ENCODE results near the gene PLCB3.

GRCh38 chr11:64275031-64275800 lies 23.9 kb downstream of the PLCB3 start:
- TF ChIP-seq SP1 (IDR thresholded peaks at IDR 0.05), result no peak
- TF ChIP-seq LEF1 (IDR thresholded peaks at IDR 0.05; ENCODE audit: borderline replicate concordance), result no peak
- TF ChIP-seq ZNF384 (IDR thresholded peaks at IDR 0.05), result no peak
- no peak for TF ChIP-seq FOXA1 (IDR thresholded peaks at IDR 0.05)
